ENCODE data around the gene MYO15A.

The MYO15A gene

GRCh38 chr17:18182110-18182977, 73.8 kb downstream of the MYO15A start:
- FAIRE-seq (peak; percentile 24), DNase-seq (ENCODE audit: extremely low spot score, insufficient read length, low read depth) (no peak)

GRCh38 chr17:18182978-18183333, 74.4 kb downstream of the MYO15A start:
- FAIRE-seq (no peak), DNase-seq (ENCODE audit: extremely low spot score, insufficient read length, low read depth) (peak; percentile 68)

- peak; percentile 98 for FAIRE-seq
- peak; percentile 95 for DNase-seq (ENCODE audit: extremely low spot score, insufficient read length, low read depth)
Measured at GRCh38 chr17:18183334-18184142, 75.0 kb downstream of the MYO15A start, which contains the start of gene ALKBH5. Gene ALKBH5, plus strand, starts transcription at chr17:18183828. Its CDS starts 416 bp downstream, at chr17:18184244.

GRCh38 chr17:18184143-18185031, 75.8 kb downstream of the MYO15A start:
- DNase-seq (ENCODE audit: extremely low spot score, insufficient read length, low read depth), result no peak

GRCh38 chr17:18185391-18185790, 76.8 kb downstream of the MYO15A start:
- DNase-seq (ENCODE audit: extremely low spot score, insufficient read length, low read depth), result no peak
- FAIRE-seq, result no peak

More at GRCh38 chr17:18184143-18185031, 75.8 kb downstream of the MYO15A start:
- FAIRE-seq, result no peak

GRCh38 chr17:18185832-18186626, 77.5 kb downstream of the MYO15A start:
- DNase-seq (ENCODE audit: extremely low spot score, insufficient read length, low read depth) (no peak), FAIRE-seq (no peak)

- FAIRE-seq, result no peak
- no peak for DNase-seq (ENCODE audit: extremely low spot score, insufficient read length, low read depth)
Measured at GRCh38 chr17:18186627-18186982, 78.0 kb downstream of the MYO15A start.

GRCh38 chr17:18187226-18187625, 78.7 kb downstream of the MYO15A start:
- FAIRE-seq (no peak), DNase-seq (ENCODE audit: extremely low spot score, insufficient read length, low read depth) (no peak)

- DNase-seq (ENCODE audit: extremely low spot score, insufficient read length, low read depth) (no peak), FAIRE-seq (no peak)
Measured at GRCh38 chr17:18187821-18188761, 79.5 kb downstream of the MYO15A start.

GRCh38 chr17:18190628-18191235, 82.2 kb downstream of the MYO15A start:
- FAIRE-seq, result no peak
- no peak for DNase-seq (ENCODE audit: extremely low spot score, insufficient read length, low read depth)

- no peak for DNase-seq (ENCODE audit: extremely low spot score, insufficient read length, low read depth)
- FAIRE-seq, result no peak
Measured at GRCh38 chr17:18191236-18191667, 82.7 kb downstream of the MYO15A start.

GRCh38 chr17:18191967-18192366, 83.4 kb downstream of the MYO15A start:
- no peak for FAIRE-seq
- DNase-seq (ENCODE audit: extremely low spot score, insufficient read length, low read depth), result no peak

GRCh38 chr17:18194394-18194793, 85.8 kb downstream of the MYO15A start:
- DNase-seq (ENCODE audit: extremely low spot score, insufficient read length, low read depth) (no peak), FAIRE-seq (no peak)

GRCh38 chr17:18194804-18195203, 86.2 kb downstream of the MYO15A start:
- FAIRE-seq (no peak), DNase-seq (ENCODE audit: extremely low spot score, insufficient read length, low read depth) (no peak)

GRCh38 chr17:18195246-18195645, 86.7 kb downstream of the MYO15A start:
- DNase-seq (ENCODE audit: extremely low spot score, insufficient read length, low read depth) (no peak), FAIRE-seq (no peak)

GRCh38 chr17:18197535-18198194, 89.1 kb downstream of the MYO15A start:
- no peak for FAIRE-seq
- DNase-seq (ENCODE audit: extremely low spot score, insufficient read length, low read depth), result no peak

- DNase-seq (ENCODE audit: extremely low spot score, insufficient read length, low read depth) (no peak), FAIRE-seq (no peak)
Measured at GRCh38 chr17:18198530-18198929, 90.0 kb downstream of the MYO15A start.

All from GM18507 (cell line).